Fibroblast of the aortic adventitia (primary cell): Measurements from ENCODE around the gene LRRC23. TPM values are rescaled to one million over a fixed set of nuclear protein-coding genes. Genes with fewer than 3 reads are reported as not detected.

Experiments
- DNase-seq: peaks from one replicate; pipeline ENCODE4 v3.0.0-alpha.2; 2010; ENCODE audit warnings: low read depth
- H3K4me3 ChIP-seq: 2 replicates; pipeline ENCODE4 v1.5.1; 2011; ENCODE audit warnings: low read depth, mild to moderate bottlenecking, control low read depth, low read length, moderate library complexity
- total RNA-seq: library from RNA; depleted of rRNA; stranded (reverse); fragments of >200 nt; gene quantifications from 2 replicates; pipeline ENCODE4 v1.2.3, GENCODE V29; 2012; ENCODE audit warnings: low replicate concordance
- TF ChIP-seq, protein P1 (sequence below): IDR thresholded peaks from 2 replicates; pipeline ENCODE4 v1.5.1; 2011; ENCODE audit warnings: mild to moderate bottlenecking, low read length, control low read depth, inconsistent platforms; ENCODE audit not compliant: insufficient read depth

Gene LRRC23
- total RNA-seq, 1 donor: 7.0 TPM

DNA sequence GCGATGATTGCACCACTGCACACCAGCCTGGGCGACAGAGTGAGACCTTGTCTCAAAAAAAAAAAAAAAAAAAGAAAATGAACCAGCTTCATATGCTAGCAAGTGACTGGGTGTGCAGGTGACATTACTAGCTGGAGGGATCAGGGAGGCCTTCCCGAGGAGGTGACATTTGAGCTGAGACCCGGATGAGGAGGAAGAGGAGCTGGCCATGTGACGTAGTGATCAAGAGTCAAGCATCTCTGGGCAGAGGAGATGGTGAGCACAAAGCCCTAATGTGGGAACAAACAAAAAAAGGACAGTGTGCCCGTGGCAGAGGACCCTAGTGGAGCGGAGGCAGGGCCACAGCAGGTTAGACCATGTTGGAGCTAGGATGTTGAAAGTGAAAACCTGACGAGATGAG is 43.0 kb downstream of the LRRC23 start:
- H3K4me3 ChIP-seq: no peak overlapping the region
- TF ChIP-seq, protein P1, sequence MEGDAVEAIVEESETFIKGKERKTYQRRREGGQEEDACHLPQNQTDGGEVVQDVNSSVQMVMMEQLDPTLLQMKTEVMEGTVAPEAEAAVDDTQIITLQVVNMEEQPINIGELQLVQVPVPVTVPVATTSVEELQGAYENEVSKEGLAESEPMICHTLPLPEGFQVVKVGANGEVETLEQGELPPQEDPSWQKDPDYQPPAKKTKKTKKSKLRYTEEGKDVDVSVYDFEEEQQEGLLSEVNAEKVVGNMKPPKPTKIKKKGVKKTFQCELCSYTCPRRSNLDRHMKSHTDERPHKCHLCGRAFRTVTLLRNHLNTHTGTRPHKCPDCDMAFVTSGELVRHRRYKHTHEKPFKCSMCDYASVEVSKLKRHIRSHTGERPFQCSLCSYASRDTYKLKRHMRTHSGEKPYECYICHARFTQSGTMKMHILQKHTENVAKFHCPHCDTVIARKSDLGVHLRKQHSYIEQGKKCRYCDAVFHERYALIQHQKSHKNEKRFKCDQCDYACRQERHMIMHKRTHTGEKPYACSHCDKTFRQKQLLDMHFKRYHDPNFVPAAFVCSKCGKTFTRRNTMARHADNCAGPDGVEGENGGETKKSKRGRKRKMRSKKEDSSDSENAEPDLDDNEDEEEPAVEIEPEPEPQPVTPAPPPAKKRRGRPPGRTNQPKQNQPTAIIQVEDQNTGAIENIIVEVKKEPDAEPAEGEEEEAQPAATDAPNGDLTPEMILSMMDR: no peak
- no peak for DNase-seq

DNA sequence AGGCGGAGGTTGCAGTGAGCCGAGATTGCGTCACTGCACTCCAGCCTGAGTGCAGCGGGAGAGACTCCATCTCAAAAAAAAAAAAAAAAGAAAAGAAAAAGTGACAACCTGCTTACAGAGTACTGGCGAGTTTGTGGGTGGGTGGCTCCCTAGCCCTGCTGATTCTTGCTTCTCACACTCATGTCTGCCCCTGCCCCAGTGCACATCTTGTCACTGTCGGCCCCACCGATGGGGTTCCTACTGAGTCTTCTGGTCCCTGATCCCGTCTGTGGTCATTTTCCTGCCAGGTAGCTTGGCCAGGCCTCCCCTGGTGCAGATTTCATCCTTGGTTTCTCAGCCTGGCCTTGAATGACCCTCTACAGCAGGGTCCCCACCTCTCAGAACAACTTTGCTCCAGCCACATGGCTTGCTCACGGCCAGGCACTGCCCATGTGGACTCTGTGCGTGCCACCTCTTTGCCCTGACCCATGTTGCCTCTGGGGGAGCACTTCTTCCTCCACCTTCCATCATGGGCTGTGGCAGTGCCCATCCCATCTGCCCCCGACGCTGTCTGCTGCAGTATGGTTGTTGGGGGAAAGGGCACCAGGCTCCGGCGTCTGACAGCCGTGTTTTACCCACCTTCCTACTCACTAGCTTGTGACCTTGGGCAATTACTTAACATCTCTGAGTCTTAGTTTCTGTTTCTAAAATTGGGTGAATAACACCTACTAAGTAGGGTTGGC is 44.4 kb downstream of the LRRC23 start:
- H3K4me3 ChIP-seq: no peak overlapping the region
- TF ChIP-seq, protein P1: no peak
- DNase-seq: no peak

DNA sequence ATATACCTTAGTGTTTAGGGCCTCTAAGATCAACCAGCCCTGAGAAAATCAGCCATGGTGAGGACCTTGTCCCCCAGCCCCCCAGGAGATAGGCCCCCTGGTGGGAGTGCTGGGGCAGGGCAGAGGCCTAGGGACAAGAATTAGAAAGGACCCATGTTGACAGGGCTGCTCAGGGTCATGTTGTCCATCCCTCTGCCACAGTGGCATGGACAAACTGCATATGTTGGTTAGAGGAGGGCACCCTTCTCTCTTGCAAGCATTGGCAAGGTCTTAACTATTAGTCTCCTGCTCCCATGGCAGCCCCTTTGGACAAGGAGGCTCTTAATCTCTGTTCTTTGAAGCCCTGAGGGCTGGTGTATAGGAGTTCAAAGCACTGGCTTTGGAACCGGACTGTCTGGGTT is 45.8 kb downstream of the LRRC23 start:
- TF ChIP-seq, protein P1: peak; percentile 7
- no peak for DNase-seq
- H3K4me3 ChIP-seq: no peak overlapping the region

DNA sequence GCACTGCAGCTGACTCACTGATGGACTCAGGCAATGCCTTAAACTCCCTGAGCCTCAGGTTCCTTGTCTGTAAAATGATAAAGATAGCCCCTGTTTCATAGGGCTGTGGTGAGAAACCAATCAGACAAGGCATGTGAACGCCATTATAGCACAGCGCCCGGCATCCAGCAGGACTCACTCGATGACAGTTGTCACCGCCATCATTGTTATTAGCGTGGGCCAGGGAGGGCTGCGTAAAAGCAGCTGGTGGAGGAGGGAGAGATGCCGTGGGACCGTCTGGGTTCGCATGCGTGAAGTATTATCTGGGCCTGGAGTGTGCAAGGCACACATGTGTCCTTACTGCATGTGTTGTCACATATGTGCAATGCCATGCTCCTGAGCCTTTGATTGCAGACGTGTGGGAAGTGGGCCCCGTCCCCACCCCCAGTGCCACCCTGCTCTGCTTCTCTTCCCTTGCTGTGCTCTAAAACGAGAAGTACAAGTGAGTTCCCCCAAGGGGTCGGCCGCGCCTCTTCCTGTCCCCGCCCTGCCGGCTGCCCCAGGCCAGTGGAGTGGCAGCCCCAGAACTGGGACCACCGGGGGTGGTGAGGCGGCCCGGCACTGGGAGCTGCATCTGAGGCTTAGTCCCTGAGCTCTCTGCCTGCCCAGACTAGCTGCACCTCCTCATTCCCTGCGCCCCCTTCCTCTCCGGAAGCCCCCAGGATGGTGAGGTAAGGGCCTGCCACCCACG is 46.4 kb downstream of the LRRC23 start, which contains the start of gene PTPN6:
Gene PTPN6 (plus strand): TSS at position 546 of the 730 bp plus-strand sequence. CDS start 157 bp downstream, at position 703.
- TF ChIP-seq, protein P1: no peak
- DNase-seq: no peak

DNA sequence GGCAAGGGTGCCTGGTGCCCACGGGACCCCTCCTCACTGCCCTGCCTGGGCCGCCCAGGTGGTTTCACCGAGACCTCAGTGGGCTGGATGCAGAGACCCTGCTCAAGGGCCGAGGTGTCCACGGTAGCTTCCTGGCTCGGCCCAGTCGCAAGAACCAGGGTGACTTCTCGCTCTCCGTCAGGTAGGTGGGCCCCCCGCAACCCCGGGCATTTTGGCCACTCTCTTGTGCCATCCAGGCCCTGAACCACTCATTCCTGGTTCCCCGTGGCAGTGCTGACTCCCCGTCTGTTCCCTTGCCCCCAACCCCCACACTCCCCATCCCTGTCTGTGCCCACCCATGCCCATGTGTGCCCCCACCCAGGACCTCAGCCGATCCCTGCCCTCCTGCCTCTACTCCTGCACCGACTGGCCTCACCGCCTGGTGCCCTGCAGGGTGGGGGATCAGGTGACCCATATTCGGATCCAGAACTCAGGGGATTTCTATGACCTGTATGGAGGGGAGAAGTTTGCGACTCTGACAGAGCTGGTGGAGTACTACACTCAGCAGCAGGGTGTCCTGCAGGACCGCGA is 47.0 kb downstream of the LRRC23 start:
- TF ChIP-seq, protein P1: no peak
- DNase-seq: no peak
- no peak overlapping the region for H3K4me3 ChIP-seq

More for the DNA sequence above, 46.4 kb downstream of the LRRC23 start, which contains the start of gene PTPN6:
- no peak within 1 kb of the TSS for H3K4me3 ChIP-seq

DNA sequence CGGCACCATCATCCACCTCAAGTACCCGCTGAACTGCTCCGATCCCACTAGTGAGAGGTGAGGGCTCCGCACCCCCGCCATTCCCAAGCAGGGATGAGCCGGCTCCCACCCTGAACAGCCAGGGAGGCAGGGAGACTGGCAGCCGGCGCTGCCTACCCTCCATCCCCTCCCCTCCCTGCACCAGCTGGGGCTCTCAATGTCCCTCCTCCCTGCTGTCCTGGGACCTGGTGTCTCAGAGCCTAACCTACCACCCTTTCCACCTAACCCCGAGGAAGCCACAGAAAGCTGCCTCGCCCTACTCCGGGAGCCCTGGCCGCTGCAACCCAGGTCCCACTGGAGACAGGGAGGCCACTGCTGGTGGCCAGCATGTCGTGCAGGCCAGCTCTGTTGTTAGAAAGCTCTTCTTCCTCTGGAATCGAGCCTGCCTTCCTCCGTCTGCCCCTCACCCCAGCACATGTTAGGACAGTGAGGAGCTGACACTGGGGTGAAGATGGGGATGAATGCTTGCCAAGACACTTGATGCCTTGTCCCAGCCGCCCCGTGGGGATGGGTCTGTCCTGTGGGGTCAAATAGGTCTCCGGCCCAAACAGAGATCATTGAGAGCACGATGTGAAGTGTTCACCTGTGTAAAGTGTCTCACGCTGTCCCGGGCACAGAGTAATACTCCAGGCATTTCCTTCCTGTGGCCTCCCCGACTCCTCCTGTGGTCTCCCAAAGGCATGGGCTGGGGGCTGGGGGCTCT is 47.7 kb downstream of the LRRC23 start:
- TF ChIP-seq, protein P1: no peak
- no peak overlapping the region for H3K4me3 ChIP-seq
- no peak for DNase-seq
